Cardiac atrium fibroblast (primary cell): ENCODE measurements around the gene PATE1. TPM values are rescaled to one million over a fixed set of nuclear protein-coding genes. Genes with fewer than 3 reads are reported as not detected.

Experiments
- total RNA-seq: library from RNA; depleted of rRNA; stranded (reverse); fragments of >200 nt; gene quantifications from 2 replicates; pipeline ENCODE4 v1.2.3, GENCODE V29; 2015

The PATE1 gene, protein sequence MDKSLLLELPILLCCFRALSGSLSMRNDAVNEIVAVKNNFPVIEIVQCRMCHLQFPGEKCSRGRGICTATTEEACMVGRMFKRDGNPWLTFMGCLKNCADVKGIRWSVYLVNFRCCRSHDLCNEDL
- not detected in 2 replicates for total RNA-seq

DNA sequence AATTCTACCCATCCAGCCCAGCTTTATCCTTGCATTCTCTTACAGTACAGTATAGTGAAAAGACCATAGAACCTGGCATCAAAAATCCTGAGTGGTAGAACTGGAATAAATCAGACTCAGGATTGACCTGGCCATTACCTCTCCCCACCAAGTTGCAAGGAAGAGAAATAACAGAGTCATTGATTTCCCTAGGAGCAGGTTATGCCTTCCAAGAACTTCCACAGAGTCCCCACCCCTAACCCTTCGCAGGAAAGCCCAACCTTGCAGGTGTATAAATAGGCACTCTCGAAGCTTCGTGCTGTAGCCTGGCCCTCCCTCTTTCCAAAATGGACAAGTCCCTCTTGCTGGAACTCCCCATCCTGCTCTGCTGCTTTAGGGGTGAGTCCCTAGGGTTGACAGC, at the start of gene PATE1:
PATE1 (plus strand) TSS at position 301 of the 400 bp plus-strand sequence; CDS start at position 327, 26 bp downstream.

DNA sequence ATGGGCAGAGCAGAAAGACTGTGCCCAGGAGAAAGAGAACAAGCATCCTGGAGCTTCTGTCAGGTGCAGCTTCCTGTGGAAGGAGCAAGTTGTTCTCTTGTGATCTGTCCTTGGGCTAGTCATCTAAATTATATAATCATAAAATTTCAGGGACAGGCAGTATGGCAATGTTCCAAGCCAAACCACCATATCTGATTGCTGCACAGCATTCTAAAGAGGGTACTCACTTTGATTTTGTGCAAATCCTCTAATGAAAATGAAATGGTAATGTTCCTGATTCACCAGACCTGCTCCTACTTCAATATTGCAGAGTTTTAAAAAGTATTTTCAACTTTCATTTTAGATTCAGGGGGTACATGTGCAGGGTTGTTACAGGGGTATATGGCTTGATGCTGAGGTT, 32.6 kb downstream of the PATE1 start, which contains the start of gene PATE2:
PATE2 (minus strand) TSS at position 101 of the 400 bp plus-strand sequence; CDS start at position 46, 55 bp downstream.

DNA sequence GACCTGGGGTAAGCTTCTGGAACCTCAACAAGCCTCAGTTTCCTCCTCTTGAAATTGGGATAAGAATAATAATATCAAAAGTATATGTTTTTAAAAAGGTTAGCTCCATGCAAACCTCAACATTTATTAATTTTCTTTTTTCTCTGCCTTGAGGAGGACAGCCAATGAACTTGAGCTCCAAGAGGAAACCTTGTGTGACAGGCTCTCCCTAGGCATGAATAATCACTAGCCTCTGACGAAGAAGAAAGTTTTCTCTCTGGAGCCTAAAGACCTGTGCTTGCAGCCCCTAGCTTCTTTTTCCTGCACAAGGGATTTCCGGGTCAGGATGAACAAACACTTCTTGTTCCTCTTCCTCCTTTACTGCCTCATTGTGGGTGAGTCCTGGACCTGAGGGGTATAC, 41.7 kb downstream of the PATE1 start, which contains the start of gene PATE3:
PATE3 (plus strand) TSS at position 301 of the 400 bp plus-strand sequence; CDS start at position 326, 25 bp downstream.

Other genes with a start within 250 kb of the PATE1 start
- 61.6 and 96.7 TPM in 2 replicates for gene EI24, start 176.8 kb upstream of the PATE1 start, total RNA-seq
- 191 and 206 TPM in 2 replicates for gene STT3A, start 153.4 kb upstream of the PATE1 start, total RNA-seq
- 9.0 and 16.8 TPM in 2 replicates for gene CHEK1, start 121.1 kb upstream of the PATE1 start, total RNA-seq
- not detected in 2 replicates for gene ACRV1, start 65.4 kb upstream of the PATE1 start, total RNA-seq
- gene PATE2, start 32.5 kb downstream of the PATE1 start, total RNA-seq: not detected in 2 replicates
- gene PATE3, start 41.8 kb downstream of the PATE1 start, total RNA-seq: not detected in 2 replicates
- gene PATE4, start 87.0 kb downstream of the PATE1 start, total RNA-seq: not detected in 2 replicates
- gene HYLS1, start 141.4 kb downstream of the PATE1 start, total RNA-seq: 5.1 and 6.6 TPM in 2 replicates
- 8.6 and 11.9 TPM in 2 replicates for gene PUS3, start 156.9 kb downstream of the PATE1 start, total RNA-seq
- gene DDX25, start 158.2 kb downstream of the PATE1 start, total RNA-seq: not detected in 2 replicates
- gene VSIG10L2, start 199.8 kb downstream of the PATE1 start, total RNA-seq: not detected in 2 replicates